Measurements from ENCODE around the gene S100A16. TPM values are rescaled to one million over a fixed set of nuclear protein-coding genes. Genes with fewer than 3 reads are reported as not detected.
A peak's percentile ranks its signal among the peaks of the same experiment; 100 is the strongest.

Gene S100A16
- total and polyA plus RNA-seq, 9 of the 15 experiments (the other 6 are each of a cell fraction or from before 2014, with no cell fraction given): 1.6 to 6.9 (median 4.3) TPM

DNA sequence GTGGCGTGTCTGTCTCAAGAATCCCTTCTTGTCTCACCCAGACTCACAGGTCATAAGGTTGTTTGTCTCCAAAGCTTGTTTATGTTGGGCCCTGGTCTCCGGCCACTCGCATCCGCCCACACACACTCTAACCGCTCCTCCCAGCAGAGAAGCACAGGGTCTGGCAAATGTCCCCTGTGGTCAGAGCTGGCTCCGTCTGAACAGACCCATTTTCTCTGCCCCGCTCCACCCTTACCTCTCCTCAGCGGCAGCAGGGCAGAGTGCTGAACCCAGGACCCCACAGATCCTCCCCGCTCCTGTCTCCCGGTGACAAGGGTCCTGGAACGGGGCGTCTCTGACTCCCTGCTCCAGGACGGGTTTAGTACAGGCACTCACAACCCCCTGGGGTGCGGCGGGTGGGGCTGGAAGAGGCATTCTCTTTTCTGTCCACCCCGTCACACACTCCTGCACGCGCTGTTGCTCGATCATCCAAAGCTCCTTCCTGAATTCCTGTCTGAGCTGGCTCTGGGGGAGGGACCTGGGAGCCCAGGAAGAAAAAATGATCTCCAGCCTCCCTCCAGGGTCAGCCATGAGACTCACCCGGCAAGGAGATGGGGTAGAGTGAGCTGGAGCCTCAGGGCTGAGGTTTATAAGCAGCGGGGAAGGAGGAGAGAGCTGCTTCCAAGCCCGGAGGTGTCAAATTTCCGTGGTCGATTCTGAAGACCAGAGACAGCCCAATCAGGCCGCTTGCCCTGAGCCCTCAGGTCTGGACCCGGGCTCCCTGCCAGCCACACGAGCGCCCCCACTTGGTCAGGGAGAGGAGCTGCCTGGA lies 14.2 kb upstream of the S100A16 start, which contains the start of gene S100A13 (continued):
- TF ChIP-seq TEAD1 (CRISPR knock-in tag; IDR thresholded peaks at IDR 0.05): peak in 1 of 2 experiments; percentile 74; a peak in 1 of 4 replicates
- no peak for TF ChIP-seq CREB1 (IDR thresholded peaks at IDR 0.05)
- TF ChIP-seq CREB1 (CRISPR knock-in tag; IDR thresholded peaks at IDR 0.05): no peak
- peak; percentile 35 for TF ChIP-seq ATF7 (IDR thresholded peaks at IDR 0.05)
- TF ChIP-seq, protein P1, sequence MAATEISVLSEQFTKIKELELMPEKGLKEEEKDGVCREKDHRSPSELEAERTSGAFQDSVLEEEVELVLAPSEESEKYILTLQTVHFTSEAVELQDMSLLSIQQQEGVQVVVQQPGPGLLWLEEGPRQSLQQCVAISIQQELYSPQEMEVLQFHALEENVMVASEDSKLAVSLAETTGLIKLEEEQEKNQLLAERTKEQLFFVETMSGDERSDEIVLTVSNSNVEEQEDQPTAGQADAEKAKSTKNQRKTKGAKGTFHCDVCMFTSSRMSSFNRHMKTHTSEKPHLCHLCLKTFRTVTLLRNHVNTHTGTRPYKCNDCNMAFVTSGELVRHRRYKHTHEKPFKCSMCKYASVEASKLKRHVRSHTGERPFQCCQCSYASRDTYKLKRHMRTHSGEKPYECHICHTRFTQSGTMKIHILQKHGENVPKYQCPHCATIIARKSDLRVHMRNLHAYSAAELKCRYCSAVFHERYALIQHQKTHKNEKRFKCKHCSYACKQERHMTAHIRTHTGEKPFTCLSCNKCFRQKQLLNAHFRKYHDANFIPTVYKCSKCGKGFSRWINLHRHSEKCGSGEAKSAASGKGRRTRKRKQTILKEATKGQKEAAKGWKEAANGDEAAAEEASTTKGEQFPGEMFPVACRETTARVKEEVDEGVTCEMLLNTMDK (IDR thresholded peaks at IDR 0.05; ENCODE audit: borderline replicate concordance, insufficient read depth, low read depth, low read length, poor library complexity, severe bottlenecking): peak; percentile 88
- TF ChIP-seq CXXC5 (CRISPR knock-in tag; IDR thresholded peaks at IDR 0.05): 0 out of 2 replicates have a peak, but pooled peaks have one; percentile 22
- TF ChIP-seq ZNF75A (CRISPR knock-in tag; IDR thresholded peaks at IDR 0.05): no peak
- no peak for TF ChIP-seq ARHGAP35 (IDR thresholded peaks at IDR 0.05; ENCODE audit: partially characterized antibody)
- TF ChIP-seq, protein P2, sequence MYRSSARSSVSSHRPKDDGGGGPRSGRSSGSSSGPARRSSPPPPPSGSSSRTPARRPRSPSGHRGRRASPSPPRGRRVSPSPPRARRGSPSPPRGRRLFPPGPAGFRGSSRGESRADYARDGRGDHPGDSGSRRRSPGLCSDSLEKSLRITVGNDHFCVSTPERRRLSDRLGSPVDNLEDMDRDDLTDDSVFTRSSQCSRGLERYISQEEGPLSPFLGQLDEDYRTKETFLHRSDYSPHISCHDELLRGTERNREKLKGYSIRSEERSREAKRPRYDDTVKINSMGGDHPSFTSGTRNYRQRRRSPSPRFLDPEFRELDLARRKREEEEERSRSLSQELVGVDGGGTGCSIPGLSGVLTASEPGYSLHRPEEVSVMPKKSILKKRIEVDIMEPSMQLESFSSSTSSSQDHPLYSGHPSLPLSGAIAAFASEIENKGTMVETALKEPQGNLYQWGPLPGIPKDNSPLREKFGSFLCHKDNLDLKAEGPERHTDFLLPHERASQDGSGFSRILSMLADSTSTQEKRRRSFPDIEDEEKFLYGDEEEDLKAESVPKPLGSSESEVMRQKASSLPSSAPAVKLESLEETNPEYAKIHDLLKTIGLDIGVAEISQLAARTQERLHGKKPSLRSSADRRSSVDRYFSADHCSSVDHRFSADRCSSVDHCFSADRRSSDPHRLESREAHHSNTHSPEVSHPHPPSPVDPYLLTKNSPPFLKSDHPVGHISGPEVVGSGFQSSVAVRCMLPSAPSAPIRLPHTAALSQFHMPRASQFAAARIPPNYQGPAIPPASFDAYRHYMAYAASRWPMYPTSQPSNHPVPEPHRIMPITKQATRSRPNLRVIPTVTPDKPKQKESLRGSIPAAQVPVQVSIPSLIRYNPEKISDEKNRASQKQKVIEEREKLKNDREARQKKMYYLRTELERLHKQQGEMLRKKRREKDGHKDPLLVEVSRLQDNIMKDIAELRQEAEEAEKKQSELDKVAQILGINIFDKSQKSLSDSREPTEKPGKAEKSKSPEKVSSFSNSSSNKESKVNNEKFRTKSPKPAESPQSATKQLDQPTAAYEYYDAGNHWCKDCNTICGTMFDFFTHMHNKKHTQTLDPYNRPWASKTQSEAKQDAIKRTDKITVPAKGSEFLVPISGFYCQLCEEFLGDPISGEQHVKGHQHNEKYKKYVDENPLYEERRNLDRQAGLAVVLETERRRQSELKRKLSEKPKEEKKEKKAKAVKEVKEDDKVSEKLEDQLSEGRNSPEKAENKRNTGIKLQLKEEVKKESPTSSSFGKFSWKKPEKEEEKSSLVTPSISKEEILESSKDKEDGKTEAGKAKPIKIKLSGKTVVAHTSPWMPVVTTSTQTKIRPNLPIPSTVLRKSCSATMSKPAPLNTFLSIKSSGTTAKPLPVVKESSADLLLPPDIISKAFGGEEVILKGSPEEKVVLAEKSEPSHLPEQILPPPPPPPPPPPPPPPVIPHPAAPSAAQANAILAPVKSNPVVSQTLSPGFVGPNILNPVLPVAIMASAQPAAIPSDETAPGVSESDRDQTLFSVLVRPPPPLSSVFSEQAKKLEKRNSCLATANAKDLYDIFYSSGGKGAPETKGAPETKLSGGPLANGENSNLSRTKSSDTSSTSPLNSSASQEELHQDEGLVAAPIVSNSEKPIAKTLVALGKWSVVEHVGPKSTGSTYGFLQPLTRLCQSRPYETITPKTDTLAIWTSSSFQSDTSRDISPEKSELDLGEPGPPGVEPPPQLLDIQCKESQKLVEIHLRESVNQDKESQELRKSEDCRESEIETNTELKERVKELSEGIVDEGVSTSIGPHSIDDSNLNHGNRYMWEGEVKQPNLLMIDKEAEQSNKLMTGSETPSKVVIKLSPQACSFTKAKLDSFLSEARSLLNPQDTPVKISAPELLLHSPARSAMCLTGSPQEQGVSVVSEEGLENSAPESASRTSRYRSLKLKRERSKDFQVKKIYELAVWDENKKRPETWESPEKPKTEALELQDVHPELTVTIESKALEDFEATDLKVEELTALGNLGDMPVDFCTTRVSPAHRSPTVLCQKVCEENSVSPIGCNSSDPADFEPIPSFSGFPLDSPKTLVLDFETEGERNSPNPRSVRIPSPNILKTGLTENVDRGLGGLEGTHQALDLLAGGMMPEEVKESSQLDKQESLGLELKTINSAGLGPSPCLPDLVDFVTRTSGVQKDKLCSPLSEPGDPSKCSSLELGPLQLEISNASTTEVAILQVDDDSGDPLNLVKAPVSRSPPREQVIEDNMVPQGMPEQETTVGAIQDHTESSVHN (IDR thresholded peaks at IDR 0.05; ENCODE audit: borderline replicate concordance in 1 of 2, low read depth in 1 of 2): no peak
- no peak for TF ChIP-seq ZKSCAN1 (IDR thresholded peaks at IDR 0.05; ENCODE audit: low read depth, low read length)
- TF ChIP-seq, protein P3, sequence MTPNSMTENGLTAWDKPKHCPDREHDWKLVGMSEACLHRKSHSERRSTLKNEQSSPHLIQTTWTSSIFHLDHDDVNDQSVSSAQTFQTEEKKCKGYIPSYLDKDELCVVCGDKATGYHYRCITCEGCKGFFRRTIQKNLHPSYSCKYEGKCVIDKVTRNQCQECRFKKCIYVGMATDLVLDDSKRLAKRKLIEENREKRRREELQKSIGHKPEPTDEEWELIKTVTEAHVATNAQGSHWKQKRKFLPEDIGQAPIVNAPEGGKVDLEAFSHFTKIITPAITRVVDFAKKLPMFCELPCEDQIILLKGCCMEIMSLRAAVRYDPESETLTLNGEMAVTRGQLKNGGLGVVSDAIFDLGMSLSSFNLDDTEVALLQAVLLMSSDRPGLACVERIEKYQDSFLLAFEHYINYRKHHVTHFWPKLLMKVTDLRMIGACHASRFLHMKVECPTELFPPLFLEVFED (CRISPR knock-in tag; conservative IDR thresholded peaks at IDR 0.05): no peak
- no peak for TF ChIP-seq MCM3 (IDR thresholded peaks at IDR 0.05)
- no peak for TF ChIP-seq ELF2 (CRISPR knock-in tag; IDR thresholded peaks at IDR 0.05)

Data from K562 (cell line).